B cell (primary cell): ENCODE results near the gene RNASET2.

Source experiments
- EZH2 ChIP-seq: IDR thresholded peaks from 2 replicates; pipeline ENCODE4 v1.6.1; 2012; ENCODE audit warnings: borderline replicate concordance, low read depth, mild to moderate bottlenecking, moderate library complexity, low read length; ENCODE audit not compliant: insufficient read depth, poor library complexity, severe bottlenecking
- TF ChIP-seq, protein P1 (sequence below): fragments of 200-600 bp; IDR thresholded peaks from one replicate; pipeline ENCODE4 v1.8.0; 2022; ENCODE audit warnings: antibody characterized with exemption, mild to moderate bottlenecking

DNA sequence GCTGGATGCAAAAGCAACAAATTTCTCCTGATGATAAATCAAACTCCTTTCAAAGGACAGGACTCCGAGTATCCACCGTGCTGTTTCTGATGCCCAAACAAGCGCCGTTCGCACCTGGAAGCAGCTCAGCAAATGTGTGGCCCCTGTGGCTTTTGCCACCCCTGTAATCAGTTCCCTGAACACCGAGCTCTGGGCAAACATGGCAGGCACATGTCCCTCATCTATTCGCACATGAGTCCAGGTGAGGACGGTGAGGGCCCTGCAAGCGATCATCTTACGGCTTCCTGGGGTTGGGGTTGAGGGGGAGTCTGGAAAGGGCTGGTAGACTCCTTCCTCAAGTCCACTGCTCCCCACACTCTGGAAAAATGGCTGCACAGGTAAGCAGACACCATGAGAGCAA lies 23.7 kb downstream of the RNASET2 start:
- TF ChIP-seq, protein P1, sequence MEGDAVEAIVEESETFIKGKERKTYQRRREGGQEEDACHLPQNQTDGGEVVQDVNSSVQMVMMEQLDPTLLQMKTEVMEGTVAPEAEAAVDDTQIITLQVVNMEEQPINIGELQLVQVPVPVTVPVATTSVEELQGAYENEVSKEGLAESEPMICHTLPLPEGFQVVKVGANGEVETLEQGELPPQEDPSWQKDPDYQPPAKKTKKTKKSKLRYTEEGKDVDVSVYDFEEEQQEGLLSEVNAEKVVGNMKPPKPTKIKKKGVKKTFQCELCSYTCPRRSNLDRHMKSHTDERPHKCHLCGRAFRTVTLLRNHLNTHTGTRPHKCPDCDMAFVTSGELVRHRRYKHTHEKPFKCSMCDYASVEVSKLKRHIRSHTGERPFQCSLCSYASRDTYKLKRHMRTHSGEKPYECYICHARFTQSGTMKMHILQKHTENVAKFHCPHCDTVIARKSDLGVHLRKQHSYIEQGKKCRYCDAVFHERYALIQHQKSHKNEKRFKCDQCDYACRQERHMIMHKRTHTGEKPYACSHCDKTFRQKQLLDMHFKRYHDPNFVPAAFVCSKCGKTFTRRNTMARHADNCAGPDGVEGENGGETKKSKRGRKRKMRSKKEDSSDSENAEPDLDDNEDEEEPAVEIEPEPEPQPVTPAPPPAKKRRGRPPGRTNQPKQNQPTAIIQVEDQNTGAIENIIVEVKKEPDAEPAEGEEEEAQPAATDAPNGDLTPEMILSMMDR: no peak
- no peak for TF ChIP-seq EZH2
